Measurements from ENCODE around the gene NPBWR2.
"Not testable (repeated sequence)": the region's sequence is repeated elsewhere in the genome, so short reads cannot be mapped to it uniquely, and the experiment has no call there.

Gene NPBWR2

GRCh38 chr20:64102647-64103354 is 4.6 kb downstream of the NPBWR2 start:
- no peak for FAIRE-seq

GRCh38 chr20:64101731-64102621 is 5.4 kb downstream of the NPBWR2 start:
- no peak for FAIRE-seq

DNA sequence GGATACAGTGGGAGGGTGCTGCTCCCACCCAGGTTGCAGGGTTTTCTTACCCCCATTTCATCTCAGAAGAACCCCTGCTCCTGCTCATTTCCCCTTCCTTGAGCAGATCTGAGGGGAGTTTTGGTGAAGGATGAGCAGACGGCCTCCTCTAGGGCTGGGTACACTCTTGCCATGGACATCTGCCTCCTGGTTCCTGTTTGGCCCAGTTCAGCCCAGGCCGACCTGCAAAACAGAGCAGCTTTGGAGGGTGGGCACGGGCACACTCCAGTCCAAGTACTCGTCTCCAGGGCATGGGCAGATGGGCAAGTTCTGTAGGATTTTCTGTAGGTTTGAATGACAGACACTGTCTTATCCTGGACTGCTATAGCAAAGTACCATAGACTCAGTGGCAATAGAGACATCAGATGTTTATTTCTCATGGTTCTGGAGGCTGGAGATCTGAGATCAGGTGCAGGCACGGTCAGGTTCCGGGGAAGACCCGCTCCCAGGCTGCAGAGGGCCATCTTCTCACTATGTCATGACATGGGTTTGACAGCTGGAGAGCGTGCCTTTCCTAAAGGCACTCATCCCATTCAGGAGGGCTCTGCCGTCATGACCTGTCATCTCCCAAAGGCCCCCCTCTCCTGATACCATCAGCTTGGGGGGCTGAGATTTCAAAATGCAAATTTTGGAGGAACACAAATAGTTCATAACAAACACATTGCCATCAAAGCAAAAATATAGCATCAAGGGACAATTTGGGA is 6.2 kb downstream of the NPBWR2 start:
- no peak for FAIRE-seq

GRCh38 chr20:64100566-64100888 is 6.8 kb downstream of the NPBWR2 start:
- no peak for FAIRE-seq

- FAIRE-seq: no peak
Observed at GRCh38 chr20:64099880-64100565, 7.3 kb downstream of the NPBWR2 start.

DNA sequence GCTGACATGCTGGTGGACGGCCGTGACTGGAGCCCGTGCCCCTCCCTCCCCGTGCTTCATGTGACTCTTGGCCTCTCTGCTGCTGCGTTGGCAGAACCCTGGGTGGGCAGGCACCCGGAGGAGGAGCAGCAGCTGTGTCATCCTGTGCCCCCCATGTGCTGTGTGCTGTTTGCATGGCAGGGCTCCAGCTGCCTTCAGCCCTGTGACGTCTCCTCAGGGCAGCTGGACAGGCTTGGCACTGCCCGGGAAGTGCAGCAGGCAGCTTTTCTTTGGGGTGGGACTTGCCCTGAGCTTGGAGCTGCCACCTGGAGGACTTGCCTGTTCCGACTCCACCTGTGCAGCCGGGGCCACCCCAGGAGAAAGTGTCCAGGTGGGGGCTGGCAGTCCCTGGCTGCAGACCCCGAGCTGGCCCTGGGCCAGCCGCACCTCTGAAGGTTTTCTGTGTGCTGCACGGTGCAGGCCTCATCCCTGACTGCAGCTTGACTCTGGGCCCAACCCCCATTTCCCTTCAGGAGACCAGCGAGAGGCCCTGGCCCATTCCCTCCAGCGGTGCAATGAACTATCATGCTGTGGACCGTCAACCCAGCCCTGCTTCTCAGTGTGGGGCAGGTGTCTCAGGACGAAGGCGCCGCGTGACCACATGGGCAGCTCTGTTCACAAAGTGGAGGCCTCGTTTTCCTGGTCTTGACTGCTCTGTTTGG is 8.1 kb downstream of the NPBWR2 start:
- no peak for FAIRE-seq

- no peak for FAIRE-seq
Observed at GRCh38 chr20:64098471-64099013, 8.8 kb downstream of the NPBWR2 start.

DNA sequence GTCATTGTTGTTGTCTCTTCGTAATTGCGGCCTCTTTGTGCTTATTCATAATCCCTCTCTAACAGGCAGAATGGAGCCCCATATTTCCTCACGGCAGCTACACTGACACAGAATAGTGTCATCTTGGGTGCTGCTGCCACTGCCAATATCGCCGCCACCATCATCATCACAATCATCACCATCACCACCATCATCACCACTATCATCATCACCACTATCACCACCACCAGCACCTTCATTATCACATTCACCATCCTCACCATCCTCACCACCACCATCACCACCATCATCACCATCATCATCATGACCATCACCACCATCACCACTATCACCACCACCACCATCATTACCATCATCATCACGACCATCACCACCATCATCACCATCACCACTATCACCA is 10.8 kb downstream of the NPBWR2 start:
- no peak for FAIRE-seq

DNA sequence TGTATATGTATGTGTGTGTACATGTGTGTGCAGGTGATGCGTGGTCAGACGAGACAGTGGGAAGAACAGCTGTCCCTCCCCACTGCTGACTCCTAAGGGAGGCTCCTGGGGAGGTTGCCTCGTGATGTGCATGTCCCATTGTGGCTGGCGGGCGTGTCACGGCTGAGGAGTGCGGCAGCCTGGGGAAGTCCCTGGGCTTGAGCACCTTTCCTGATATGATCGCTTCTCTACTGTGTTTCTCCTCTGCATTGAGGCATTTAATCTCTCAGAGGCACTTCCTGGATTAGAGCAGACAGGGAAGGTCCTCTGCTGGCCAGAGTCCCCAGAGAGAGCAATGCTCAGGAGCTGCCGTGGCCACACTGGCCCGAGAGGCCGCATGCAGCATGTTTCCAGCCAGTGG is 11.4 kb downstream of the NPBWR2 start:
- no peak for FAIRE-seq

DNA sequence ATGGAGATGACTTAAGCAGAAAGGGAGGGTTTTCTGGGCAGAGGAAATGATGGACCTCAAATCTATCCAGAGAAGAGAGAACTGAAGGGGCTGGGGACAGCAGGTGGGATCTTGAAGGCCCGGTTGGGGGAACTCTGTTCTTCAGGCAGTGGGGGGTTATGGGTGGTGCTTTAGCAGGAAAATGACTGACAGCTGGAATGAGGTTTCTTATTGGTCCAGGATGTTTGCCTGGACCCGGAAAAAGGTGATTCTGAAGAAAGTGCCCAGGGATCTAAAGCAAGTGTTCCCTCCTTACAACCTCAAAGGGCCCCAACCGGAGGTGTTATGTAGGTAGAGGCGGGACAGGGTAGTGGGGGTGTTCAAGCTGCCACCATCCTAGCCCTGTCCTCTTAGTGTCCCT is 11.9 kb downstream of the NPBWR2 start:
- FAIRE-seq: no peak

GRCh38 chr20:64093013-64093503 is 14.3 kb downstream of the NPBWR2 start:
- FAIRE-seq: no peak

- FAIRE-seq: no peak
Observed at GRCh38 chr20:64092258-64093012, 14.9 kb downstream of the NPBWR2 start.

DNA sequence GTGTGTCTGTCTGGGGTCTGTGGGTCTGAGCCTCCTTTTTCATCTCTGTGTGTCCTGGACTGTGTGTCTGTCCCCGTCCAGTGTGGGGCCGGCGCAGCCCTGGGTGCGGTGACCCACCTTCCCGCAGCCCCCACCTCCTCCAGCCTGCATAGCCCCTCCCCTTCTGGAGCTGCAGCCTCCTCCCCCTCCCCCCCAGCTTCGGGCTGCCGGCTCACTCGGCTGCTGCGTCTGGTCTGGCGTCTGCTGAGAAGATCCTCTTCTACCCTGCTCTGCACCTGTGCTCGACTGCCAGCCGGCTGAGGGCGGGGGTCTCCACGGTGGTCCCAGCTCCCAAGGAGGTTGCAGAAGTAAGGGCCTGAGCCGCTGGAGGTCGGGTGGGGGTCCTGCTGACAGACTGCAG is 15.6 kb downstream of the NPBWR2 start:
- no peak for FAIRE-seq

GRCh38 chr20:64091340-64091739 is 16.0 kb downstream of the NPBWR2 start:
- no peak for FAIRE-seq

GRCh38 chr20:64090165-64090564 is 17.2 kb downstream of the NPBWR2 start:
- FAIRE-seq: no peak

GRCh38 chr20:64088586-64088985 is 18.8 kb downstream of the NPBWR2 start:
- FAIRE-seq: not testable (repeated sequence)

DNA sequence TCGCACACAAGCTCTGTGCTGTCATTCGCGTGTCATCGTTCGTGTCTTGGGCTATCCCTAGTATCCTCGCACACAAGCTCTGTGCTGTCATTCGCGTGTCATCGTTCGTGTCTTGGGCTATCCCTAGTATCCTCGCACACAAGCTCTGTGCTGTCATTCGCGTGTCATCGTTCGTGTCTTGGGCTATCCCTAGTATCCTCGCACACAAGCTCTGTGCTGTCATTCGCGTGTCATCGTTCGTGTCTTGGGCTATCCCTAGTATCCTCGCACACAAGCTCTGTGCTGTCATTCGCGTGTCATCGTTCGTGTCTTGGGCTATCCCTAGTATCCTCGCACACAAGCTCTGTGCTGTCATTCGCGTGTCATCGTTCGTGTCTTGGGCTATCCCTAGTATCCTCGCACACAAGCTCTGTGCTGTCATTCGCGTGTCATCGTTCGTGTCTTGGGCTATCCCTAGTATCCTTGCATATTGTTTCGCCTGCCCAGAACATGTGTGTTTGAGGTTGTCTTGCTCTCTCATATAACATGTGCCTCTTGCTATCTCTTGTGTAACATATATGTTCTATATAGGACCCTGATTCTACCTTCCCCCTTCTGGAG is 20.0 kb downstream of the NPBWR2 start:
- FAIRE-seq: not testable (repeated sequence)

DNA sequence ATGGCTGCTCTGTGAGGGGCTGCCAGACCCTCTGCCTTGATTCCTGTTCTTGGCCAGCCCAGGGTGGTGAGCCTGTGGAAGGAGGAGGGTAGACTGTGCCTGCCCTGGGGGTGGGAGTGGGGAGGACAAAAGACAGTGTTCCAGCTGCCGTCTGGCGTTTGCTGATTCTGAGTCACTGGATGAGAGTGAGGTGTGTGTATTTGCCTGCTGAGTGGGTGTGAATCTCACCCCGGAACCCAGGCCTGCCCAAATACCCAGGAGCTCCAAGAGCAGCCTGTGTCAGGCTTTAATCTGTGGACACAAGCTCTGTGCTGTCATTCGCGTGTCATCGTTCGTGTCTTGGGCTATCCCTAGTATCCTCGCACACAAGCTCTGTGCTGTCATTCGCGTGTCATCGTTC is 20.6 kb downstream of the NPBWR2 start:
- no peak for FAIRE-seq

- no peak for FAIRE-seq
Observed at GRCh38 chr20:64084685-64085152, 22.6 kb downstream of the NPBWR2 start.
